Measurements from ENCODE around the gene NASP.

The NASP gene

DNA sequence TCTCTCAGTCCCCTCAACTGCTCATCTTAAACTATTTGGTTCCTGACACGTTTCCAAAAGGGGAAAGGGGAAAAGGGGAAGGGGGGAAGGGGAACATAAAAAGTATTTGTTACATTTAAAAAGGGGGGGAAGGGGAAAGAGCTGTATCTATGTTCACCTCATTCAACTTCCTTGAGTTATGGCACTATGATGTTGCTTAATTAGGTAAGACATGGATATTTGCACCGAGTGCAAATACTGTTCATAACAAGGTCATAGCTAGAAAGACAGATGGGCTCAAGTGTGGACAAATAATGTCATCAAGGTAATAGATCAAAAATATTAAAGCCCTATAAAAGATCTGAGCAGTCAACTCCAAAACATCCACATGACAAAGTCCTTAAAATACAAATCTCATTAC, 76.5 kb downstream of the NASP start:
- DNase-seq (ENCODE audit: insufficient read length, low spot score) (no peak), FAIRE-seq (no peak)

DNA sequence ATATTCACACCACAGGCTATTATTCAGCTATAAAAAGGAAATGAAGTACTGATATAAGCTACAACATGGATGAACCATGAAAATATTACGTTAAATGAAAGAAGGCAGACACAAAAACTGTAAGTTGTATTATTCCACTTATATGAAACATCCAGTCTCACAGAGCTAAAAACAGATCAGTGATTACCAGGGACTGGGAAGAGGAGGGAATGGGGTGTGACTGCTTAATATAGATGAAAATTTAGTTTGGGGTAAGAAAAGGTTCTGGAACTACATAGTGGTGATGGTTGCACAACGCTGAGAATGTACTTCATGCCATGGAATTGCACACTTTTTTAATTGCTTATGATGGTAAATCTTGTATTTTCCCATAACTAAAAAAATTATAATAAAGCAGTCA, 83.0 kb downstream of the NASP start:
- FAIRE-seq (no peak), DNase-seq (ENCODE audit: insufficient read length, low spot score) (no peak)

DNA sequence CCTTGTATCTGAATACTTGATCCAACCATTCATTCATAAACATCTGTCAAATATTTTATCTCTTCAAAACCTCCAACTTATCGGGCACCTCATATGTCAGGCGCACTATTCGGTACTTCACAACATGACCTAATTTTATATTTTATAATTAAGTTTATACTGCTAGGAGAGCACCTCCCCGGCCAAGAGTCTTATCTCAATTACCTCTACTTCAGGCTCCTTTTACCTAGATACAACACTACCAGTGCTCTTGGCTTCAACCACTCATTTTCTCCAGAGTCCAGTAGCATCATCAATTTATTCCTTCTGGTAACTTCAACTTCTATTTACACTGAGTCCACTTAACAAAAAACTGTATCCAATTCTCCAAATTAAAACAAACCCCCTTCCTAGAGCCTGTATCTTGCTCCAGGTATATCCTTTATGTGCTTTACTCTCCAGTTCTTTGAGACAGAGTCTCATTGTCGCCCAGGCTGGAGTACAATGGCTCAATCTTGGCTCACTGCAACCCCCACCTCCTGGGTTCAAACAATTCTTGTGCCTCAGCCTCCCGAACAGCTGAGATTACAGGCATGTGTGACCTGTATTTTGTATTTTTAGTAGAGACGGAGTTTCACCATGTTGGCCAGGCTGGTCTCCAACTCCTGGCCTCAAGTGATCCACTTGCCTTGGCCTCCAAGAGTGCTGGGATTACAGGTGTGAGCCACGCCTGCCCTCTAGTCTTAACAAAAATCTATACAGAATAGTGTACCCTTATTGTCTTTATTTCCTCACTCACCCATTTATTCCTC, 83.7 kb downstream of the NASP start:
- DNase-seq (ENCODE audit: insufficient read length, low spot score): no peak
- FAIRE-seq: no peak

Measured in HTR-8/SVneo (cell line).